HG02943 (cell line): ENCODE data around the gene USP13.
"Not testable (repeated sequence)": the region's sequence is repeated elsewhere in the genome, so short reads cannot be mapped to it uniquely, and the experiment has no call there.

ENCODE experiments used
- ATAC-seq: cut with Tn5 transposase; IDR thresholded peaks from one replicate; pipeline ENCODE4 v1.9.1; 2021; ENCODE audit warnings: mild to moderate bottlenecking, low read depth, moderate library complexity; ENCODE audit not compliant: unreplicated experiment

USP13 gene, protein sequence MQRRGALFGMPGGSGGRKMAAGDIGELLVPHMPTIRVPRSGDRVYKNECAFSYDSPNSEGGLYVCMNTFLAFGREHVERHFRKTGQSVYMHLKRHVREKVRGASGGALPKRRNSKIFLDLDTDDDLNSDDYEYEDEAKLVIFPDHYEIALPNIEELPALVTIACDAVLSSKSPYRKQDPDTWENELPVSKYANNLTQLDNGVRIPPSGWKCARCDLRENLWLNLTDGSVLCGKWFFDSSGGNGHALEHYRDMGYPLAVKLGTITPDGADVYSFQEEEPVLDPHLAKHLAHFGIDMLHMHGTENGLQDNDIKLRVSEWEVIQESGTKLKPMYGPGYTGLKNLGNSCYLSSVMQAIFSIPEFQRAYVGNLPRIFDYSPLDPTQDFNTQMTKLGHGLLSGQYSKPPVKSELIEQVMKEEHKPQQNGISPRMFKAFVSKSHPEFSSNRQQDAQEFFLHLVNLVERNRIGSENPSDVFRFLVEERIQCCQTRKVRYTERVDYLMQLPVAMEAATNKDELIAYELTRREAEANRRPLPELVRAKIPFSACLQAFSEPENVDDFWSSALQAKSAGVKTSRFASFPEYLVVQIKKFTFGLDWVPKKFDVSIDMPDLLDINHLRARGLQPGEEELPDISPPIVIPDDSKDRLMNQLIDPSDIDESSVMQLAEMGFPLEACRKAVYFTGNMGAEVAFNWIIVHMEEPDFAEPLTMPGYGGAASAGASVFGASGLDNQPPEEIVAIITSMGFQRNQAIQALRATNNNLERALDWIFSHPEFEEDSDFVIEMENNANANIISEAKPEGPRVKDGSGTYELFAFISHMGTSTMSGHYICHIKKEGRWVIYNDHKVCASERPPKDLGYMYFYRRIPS

DNA sequence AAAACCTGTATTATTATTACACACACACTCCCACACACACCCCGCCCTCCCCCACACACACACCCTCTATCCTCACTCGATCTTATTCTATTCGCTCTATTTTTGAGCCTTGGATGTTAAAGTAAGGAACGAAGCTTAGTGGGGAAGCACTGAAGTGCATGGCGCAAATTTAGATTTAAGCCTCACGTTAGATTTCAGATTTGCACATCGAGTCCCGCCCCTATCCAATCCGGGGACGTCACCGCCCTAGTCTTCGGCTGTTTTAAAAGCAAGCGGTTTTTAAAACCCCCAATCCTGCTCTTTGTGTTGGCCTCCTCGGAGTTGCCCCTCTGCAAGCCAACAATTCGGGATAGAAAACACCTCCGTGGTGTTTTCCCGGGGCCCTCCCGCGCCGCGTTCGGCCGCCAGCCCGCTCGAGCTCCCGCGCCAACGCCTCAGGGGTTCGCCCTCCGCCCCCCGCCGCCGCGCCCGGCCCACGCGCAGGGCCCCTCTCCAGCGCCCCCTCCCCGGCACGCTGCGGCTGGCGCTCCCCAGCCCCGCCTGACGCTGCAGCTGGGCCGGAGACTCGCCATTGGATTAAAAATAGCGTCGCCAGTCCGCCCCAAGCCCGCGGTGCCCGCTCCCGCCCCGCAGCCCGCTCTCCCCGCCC is at the start of gene USP13:
Gene USP13 (plus strand): TSS at position 594 of the 649 bp plus-strand sequence. CDS start 186 bp downstream, outside the sequence.
- ATAC-seq: peak; percentile 53

DNA sequence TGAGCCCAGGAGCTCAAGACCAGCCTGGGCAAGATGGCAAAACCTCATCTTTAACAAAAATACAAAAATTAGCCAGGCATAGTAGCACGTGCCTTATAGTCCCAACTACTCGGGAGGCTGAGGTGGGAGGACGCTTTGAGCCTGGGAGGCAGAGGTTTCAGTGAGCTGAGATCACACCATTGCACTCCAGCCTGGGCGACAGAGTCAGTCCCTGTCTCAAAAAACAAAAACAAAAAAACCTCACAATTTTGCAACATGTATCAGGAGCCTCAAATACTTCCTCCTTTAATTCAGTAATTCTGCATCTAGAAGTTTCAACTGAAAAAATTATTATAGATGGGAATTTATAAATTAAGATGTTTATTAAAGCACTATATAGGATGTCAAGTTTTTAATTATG is 49.5 kb upstream of the USP13 start:
- no peak for ATAC-seq

DNA sequence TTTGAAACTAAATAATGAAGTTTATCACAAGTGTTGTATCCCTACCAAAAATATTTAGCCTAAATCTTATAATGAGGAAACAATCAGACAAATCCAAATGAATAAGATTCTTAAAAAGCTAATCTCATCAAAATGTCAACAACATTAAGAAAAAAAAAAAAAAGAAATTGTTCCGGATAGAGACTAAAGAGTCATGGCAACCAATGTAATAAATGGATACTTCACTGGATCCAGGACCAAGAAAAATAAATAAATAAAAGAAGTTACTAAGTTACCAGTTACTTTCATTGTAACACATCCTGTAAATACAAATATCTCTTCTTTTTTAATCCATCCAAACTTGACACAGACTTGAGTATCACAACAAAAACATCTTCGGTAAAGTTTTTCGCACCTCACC is 49.0 kb upstream of the USP13 start:
- no peak for ATAC-seq

DNA sequence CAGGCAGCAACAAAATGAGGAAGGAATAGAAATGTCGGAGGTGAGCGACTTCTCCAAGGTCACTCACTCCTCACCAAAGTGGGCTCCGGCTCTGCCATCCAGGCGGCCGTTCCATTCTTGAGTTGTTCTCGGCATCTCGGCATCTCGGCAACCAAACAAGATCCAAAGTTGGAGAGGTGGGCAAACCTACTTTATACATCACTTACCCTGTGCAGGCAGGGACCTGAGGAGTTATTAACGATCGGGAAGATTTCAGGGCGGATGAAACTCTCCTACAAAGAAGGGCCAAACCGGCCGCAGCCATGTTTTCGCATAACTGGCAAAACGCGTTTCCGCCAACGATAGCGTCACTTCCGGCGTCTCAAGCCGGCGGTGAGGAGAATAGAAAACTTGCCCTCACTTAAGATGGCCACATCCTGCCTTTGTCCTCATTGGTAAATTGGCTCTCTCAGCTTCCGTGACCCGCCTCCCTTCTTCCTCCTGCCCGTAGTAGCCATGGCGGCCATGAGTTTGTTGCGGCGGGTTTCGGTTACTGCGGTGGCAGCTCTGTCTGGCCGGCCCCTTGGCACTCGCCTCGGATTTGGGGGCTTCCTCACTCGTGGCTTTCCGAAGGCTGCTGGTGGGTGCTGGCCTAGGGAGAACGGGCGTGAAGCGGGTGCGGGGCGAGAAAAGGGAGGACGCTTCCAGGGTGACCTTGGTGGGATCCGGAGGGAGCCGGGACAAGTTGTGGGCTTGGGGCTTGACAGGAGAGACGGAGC is 48.3 kb upstream of the USP13 start, which contains the start of the genes MRPL47 and NDUFB5:
Gene MRPL47 (minus strand): TSS at position 318 of the 758 bp plus-strand sequence. CDS start 14 bp downstream, at position 304.
Gene NDUFB5 (plus strand): TSS at position 474 of the 758 bp plus-strand sequence. CDS start 22 bp downstream, at position 496.
- peak; percentile 98 for ATAC-seq

DNA sequence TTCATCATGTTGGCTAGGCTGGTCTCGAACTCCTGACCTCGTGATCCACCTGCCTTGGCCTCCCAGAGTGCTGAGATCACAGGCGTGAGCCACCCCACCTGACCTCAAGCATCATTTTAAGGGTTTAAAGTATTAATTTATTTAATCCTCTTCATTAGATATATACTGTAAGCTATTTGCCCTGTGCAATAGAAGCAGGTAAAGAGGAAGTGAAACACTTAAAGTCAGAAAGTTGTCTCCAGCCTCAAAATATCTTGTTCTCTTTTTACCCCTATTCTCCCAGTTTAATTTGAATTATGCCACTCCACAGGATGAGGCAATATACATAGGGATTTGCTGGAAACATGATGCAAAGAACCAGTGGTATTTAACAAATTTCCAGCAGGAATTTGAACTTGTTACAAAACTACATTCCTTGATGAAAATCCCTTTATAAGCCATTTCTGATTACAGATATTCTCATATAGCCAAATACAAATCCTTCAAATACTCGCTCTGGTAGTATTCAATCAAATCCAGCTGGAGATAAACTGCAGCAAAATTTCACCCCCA is 46.2 kb upstream of the USP13 start:
- no peak for ATAC-seq

DNA sequence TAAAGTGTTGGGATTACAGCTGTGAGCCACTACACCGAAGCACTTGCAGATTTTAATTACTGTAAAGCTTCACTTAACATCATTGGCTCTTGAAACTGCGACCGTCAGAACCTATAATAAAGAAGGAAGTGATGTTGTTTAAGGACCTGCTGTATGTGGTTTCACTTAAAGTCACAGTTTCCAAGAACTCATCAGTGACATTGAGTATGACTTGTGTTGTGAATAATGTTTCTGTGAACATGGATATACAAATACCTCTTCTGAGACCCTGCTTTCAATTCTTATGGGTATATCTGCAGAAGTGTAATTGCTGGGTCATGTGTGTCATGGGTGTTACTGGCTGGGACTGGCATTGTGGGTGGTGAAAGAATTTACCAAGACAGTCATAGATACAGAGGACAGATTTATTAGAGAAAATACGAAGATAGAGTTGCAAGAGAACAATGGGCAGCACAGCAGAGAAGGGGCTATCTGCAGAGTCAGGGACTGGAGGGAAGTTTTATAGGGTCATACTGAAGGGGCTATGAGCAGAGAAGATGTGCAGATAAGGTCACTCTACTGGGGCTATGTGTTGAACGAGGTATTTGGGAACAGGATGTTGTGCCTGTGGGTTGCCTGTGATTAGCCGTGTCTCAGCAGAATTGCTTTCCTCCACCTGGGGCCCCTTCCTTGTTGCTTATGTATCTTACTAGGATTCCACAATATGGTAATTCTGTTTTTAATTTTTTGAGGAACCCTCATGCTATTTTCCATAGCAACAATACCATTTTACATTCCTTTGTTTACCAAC is 43.7 kb upstream of the USP13 start:
- ATAC-seq: peak; percentile 37

DNA sequence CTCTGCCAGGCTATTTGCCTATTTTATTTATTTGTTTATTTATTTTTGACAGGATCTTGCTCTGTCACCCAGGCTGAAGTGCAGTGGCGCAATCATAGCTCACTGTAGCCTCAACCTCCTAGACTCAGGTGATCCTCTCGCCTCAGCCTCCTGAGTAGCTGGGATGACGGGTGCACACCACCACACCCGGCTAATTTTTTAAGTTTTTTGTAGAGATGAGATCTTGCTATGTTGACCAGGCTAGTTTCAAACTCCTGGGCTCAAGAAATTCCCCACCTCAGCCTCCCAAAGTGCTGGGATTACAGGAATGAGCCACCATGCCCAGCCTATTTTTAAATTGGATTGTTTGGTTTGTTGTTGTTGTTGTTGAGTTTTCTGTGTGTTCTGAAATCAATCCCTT is 42.8 kb upstream of the USP13 start:
- ATAC-seq: no peak

DNA sequence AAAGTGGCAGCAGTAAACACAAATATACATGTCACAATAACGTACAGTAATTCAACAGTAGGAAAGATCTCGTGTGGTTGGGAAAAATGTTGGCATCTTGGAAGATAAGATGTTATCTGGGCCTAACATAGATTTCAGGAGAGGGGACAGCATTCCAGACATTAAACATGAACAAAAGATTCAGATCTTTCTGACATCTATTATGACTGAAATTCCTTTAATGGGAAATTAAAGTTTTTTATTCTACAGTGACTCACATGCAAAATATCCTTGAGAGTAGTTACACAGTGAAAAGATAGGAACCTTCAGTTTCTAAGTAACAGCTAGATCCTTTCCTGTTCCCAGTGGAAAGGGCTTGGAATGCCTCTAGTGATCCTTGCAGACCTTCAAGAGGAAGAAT is 39.0 kb upstream of the USP13 start:
- no peak for ATAC-seq

DNA sequence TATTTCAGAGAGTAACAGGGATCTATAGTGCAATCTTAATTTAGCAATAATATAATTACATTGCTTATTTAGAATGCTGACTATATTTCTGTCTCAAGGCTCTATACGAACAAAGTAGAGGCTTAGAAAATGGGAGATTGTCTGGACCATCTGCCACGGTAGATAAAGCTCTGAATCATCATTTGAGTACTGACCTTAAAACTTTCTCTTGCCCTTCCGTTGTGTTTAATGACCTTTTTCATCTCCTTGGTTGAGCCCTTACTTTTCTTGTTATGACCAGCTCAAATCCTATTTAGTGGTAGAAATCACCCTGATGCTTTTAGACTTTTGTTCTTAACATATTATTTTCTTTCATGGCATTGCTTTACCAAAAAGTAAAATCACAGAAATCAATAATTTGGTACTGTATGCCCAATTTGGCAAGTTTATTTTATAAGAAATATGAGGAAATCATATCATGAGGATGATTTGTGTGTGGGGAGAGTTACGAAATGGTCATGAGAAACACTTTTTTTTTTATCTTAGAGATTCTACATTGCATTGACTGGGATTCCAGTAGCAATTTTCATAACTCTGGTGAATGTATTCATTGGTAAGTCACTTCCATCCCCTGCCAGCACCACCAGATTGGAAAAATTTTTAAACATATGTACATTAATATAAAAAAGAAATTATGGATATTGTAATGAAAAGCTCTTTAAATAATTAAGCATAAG is 37.2 kb upstream of the USP13 start:
- ATAC-seq: no peak

DNA sequence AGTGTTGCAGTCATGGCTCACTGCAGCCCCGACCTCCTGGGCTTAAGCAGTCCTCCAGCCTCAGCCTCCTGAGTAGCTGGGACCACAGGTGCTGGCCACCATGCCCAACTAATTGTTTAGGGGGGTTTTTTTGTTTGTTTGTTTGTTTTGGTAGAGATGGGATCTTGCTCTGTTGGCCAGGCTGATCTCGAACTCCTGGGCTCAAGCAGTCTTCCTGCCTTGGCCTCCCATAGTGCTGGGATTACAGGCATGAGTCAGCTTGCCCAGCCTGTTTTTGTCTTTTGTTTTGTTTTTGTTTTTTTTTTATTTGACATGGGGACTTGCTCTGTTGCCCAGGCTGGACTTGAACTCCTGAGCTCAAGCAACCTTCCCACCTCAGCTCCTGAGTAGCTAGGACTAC is 30.8 kb upstream of the USP13 start:
- ATAC-seq: no peak

DNA sequence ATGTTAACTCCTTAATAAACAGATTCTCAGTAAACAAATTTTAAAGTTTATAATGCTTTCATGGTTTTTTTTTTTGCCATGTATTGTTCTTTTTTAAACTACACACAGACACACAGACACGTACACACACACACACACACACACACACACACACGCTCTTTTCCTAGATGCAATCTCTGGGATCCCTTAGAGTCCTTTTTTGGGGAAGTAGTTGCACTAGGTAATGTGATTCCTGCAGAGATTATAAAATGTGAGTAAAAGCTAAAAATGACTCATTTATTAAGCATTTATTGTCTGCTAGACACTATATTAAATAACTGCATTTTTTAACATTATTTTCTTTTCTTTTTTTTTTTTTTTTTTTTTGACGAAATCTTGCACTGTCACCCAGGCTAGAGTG is 28.4 kb upstream of the USP13 start:
- ATAC-seq: no peak

DNA sequence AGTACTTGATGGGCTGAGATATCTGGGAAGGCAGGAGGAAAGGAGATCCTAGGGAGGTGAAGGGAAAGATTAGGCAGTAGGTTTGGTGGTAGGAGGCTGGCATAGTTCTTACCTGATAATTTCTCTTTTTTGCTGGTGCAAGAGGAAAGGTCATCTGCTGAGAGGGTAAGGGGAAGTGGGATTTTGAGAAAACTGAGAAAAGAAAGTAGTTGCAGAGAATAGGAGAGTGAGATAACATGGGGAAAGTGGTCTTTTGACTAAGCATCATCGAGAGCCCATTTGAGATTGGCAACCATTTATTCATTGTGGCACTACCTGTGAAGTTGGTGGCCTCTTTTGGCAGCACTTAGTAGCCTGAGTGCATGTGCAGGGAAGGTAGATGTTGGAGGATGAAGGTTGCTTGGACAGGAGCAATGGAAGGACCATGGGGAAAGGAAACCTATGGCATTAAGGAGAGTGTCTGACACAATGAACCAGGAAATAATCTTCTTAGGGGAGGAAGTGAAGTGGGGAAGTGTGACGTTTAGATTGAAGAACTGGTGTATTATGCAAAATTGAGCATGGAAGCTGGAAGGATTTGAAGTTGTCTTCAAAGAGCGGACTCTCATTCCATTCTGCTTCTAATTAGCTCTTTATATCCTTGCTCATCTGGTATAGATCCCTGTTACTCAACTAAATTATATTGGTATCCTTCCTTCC is 21.9 kb upstream of the USP13 start:
- ATAC-seq: no peak

DNA sequence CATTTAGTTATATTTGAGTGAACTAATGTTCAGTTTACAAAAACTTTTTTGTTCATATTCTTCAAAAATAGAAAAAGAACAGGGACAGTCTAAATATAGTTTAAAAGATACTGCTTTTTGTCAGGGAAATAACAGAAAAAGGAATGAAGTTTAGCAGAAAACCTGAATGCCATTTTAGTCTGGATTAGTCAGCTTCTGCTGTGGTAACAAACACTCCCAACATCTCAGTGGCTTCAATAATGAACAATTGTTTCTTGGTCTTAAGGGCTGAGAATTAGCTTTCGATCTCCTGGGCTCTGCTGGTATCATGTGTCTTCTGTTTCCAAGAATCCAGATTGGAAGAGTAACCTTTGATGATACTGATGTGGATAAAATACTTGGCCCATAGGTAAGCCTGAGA is 12.4 kb upstream of the USP13 start:
- no peak for ATAC-seq

DNA sequence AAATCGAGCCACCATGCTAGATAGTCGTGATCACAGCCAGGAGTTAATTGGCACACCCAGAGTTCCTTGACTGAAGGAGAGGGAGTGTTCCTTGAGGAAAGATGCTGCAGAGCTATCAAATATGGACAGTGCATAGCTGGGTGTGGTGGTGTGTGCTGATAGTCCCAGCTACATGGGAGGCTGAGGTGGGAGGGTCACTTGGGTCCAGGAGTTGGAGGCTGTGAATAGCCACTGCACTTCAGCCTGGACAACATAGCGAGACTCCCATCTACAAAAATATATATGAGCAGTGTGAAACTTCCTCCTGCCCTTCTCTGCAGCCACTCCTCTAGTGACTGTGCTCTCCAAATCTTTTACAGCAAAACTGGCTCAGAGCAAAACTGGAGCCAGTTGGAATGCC is 10.0 kb upstream of the USP13 start:
- no peak for ATAC-seq

DNA sequence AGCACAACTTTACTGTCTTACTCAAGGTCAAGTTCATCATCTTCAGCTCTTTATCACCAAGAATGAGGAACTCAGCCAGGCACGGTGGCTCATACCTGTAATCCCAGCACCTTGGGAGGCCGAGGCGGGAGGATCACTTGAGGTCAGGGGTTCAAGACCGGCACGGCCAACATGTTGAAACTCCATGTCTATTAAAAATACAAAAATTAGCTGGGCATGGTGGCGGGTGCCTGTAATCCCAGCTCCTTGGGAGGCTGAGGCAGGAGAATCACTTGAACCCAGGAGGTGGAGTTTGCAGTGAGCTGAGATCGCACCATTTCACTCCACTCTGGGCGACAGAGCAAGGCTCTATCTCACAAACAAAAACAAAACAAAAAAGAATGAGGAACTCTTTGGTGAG is 9.0 kb upstream of the USP13 start:
- not testable (repeated sequence) for ATAC-seq

DNA sequence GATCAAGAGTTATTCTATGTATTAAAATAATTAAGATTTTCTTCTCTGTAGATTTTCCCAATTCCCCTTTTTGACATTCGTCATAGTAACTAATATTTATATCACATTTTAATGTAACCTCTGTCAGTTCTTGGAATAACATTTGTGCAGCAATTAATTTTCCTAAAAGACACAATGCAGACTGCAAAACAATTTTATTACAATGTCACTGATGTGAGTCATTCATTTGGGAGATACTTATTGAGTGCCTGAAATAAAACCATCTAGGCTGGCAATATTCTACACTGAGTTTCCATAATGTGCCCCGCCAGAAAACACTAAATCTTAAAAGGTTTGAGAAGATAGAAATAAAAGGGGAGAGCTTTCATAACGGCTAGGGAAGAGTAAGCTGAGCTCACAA is 6.7 kb upstream of the USP13 start:
- no peak for ATAC-seq

DNA sequence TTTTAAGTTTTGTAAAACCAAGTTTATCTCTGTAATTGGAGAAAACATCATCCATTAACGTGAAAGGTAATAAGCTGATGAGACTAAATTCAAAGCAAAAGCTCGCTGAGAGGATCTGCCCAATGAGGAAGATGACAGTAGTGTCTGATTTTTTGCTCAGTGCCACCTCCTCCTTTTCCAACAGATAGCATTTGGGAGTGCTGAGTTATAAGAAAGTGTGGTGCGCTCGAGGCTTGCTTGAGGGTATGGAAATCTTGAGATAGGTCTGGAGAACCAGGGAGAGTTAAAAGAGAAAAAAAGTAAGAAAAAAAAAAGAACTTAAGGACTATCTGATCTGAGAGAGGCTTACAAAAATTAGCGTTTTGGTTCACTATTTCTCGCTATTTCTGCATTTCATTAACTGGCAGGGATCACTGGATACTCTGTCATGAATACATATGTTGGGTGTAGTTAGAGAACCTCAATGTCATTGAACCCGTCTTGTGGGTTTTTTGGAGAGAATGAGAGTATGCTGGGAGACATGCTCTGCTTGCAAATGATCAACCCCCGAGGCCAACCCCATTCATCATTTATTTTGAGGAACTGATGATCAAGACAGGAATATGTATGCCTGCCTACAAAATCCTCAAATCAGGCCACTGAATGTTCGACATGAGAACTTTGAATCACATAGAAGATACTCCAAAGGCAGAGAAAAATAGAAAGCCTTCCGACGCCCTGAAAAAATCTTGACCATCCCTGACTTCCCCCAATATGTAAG is 973 bp upstream of the USP13 start:
- no peak for ATAC-seq
